H9 (cell line): ENCODE results near the gene PTEN. TPM values are rescaled to one million over a fixed set of nuclear protein-coding genes. Genes with fewer than 3 reads are reported as not detected.
"Not testable (repeated sequence)": the region's sequence is repeated elsewhere in the genome, so short reads cannot be mapped to it uniquely, and the experiment has no call there.

ENCODE experiments used
- DNase-seq: peaks from one replicate; pipeline ENCODE4 v3.0.0-alpha.2; 2017
- H2AFZ ChIP-seq: one replicate; pipeline ENCODE4 v1.6.1; 2013; ENCODE audit warnings: mild to moderate bottlenecking, low read length, control low read depth, moderate library complexity
- H2AK5ac ChIP-seq: 2 replicates; pipeline ENCODE4 v1.6.1; 2013; ENCODE audit warnings: low read length, control low read depth, mixed read lengths; ENCODE audit not compliant: insufficient read length
- H2BK120ac ChIP-seq: one replicate; pipeline ENCODE4 v1.6.1; 2013; ENCODE audit warnings: low read depth, mild to moderate bottlenecking, low read length, control low read depth, inconsistent platforms; ENCODE audit not compliant: poor library complexity, severe bottlenecking
- H2BK12ac ChIP-seq: 2 replicates; pipeline ENCODE4 v1.6.1; 2013; ENCODE audit warnings: low read length, control low read depth, mixed read lengths, low read depth; ENCODE audit not compliant: insufficient read length
- H2BK15ac ChIP-seq: 2 replicates; pipeline ENCODE4 v1.6.1; 2013; ENCODE audit warnings: low read depth, low read length, control low read depth
- H2BK20ac ChIP-seq: one replicate; pipeline ENCODE4 v1.6.1; 2013; ENCODE audit warnings: low read depth, mild to moderate bottlenecking, low read length, control low read depth, inconsistent platforms; ENCODE audit not compliant: poor library complexity, severe bottlenecking
- H2BK5ac ChIP-seq: 2 replicates; pipeline ENCODE4 v1.6.1; 2013; ENCODE audit warnings: low read length, control low read depth, mixed read lengths; ENCODE audit not compliant: insufficient read length
- H3K14ac ChIP-seq: 2 replicates; pipeline ENCODE4 v1.6.1; 2013; ENCODE audit warnings: low read length, control low read depth; ENCODE audit not compliant: insufficient read depth
- H3K18ac ChIP-seq: 2 replicates; pipeline ENCODE4 v1.6.1; 2013; ENCODE audit warnings: low read depth, mild to moderate bottlenecking, mixed read lengths, low read length, control low read depth; ENCODE audit not compliant: insufficient read length
- H3K23ac ChIP-seq: 2 replicates; pipeline ENCODE4 v1.6.1; 2013; ENCODE audit warnings: low read length, control low read depth, mixed read lengths, low read depth; ENCODE audit not compliant: insufficient read length
- H3K23me2 ChIP-seq: 2 replicates; pipeline ENCODE4 v1.6.1; 2013; ENCODE audit warnings: low read depth, mild to moderate bottlenecking, mixed read lengths, low read length, control low read depth; ENCODE audit not compliant: insufficient read length, poor library complexity, severe bottlenecking
- H3K27ac ChIP-seq: 2 replicates; pipeline ENCODE4 v1.5.1; 2013; ENCODE audit warnings: low read length, control low read depth, mixed read lengths, low read depth; ENCODE audit not compliant: insufficient read length
- H3K27me3 ChIP-seq: 2 replicates; pipeline ENCODE4 v1.6.1; 2013; ENCODE audit warnings: low read length, control low read depth, inconsistent platforms; ENCODE audit not compliant: insufficient read depth
- H3K4ac ChIP-seq: 2 replicates; pipeline ENCODE4 v1.6.1; 2013; ENCODE audit warnings: low read depth, mild to moderate bottlenecking, control low read depth, inconsistent platforms, low read length, moderate library complexity
- H3K4me1 ChIP-seq: 2 replicates; pipeline ENCODE4 v1.6.1; 2013; ENCODE audit warnings: low read length, control low read depth, inconsistent platforms; ENCODE audit not compliant: insufficient read depth
- H3K4me2 ChIP-seq: 2 replicates; pipeline ENCODE4 v1.6.1; 2013; ENCODE audit warnings: low read length, control low read depth, mixed read lengths; ENCODE audit not compliant: insufficient read length, insufficient read depth
- H3K56ac ChIP-seq: 2 replicates; pipeline ENCODE4 v1.6.1; 2013; ENCODE audit warnings: low read depth, mild to moderate bottlenecking, mixed read lengths, low read length, control low read depth; ENCODE audit not compliant: insufficient read length
- H3K79me1 ChIP-seq: 2 replicates; pipeline ENCODE4 v1.6.1; 2013; ENCODE audit warnings: low read depth, mild to moderate bottlenecking, moderate library complexity, low read length, control low read depth, inconsistent platforms; ENCODE audit not compliant: insufficient read depth, poor library complexity, severe bottlenecking
- H3K79me2 ChIP-seq: 2 replicates; pipeline ENCODE4 v1.6.1; 2013; ENCODE audit warnings: low read length, control low read depth, inconsistent platforms; ENCODE audit not compliant: insufficient read depth
- H3K9ac ChIP-seq: 2 replicates; pipeline ENCODE4 v1.6.1; 2013; ENCODE audit warnings: low read length, control low read depth, mixed read lengths; ENCODE audit not compliant: insufficient read length; ENCODE audit errors: extremely low read depth
- H3K9me3 ChIP-seq: one replicate; pipeline ENCODE4 v1.6.1; 2013; ENCODE audit warnings: low read depth, low read length, inconsistent platforms; ENCODE audit not compliant: control insufficient read depth
- H3T11ph ChIP-seq: one replicate; pipeline ENCODE4 v1.6.1; 2013; ENCODE audit warnings: mild to moderate bottlenecking, low read length, control low read depth, inconsistent platforms
- H4K20me1 ChIP-seq: one replicate; pipeline ENCODE4 v1.6.1; 2013; ENCODE audit not compliant: control insufficient read depth, insufficient read length, insufficient read depth
- H4K5ac ChIP-seq: 2 replicates; pipeline ENCODE4 v1.6.1; 2013; ENCODE audit warnings: low read depth, mild to moderate bottlenecking, mixed read lengths, low read length, control low read depth; ENCODE audit not compliant: insufficient read length
- H4K8ac ChIP-seq: replicated peaks from 2 replicates; pipeline ENCODE4 v1.6.1; 2013; ENCODE audit warnings: low read length, control low read depth, mixed read lengths, low read depth; ENCODE audit not compliant: insufficient read length
- H4K91ac ChIP-seq: 2 replicates; pipeline ENCODE4 v1.6.1; 2013; ENCODE audit warnings: low read depth, mild to moderate bottlenecking, moderate library complexity, mixed read lengths, low read length, control low read depth; ENCODE audit not compliant: insufficient read length
- H3K27ac Mint-ChIP-seq, 3 experiments: 2 replicates in 2 of 3; 3 replicates in 1 of 3; pipeline ENCODE4 v1.8.0; 2020 to 2021; ENCODE audit warnings: mixed read lengths in 3 of 3, mild to moderate bottlenecking in 1 of 3, moderate library complexity in 1 of 3
- H3K27me3 Mint-ChIP-seq: 2 replicates; pipeline ENCODE4 v1.8.0; 2021; ENCODE audit warnings: low read depth, mild to moderate bottlenecking, moderate library complexity, mixed read lengths
- H3K36me3 Mint-ChIP-seq, 3 experiments: 2 replicates in 2 of 3; 3 replicates in 1 of 3; pipeline ENCODE4 v1.8.0; 2020 to 2021; ENCODE audit warnings: low read depth in 3 of 3, mixed read lengths in 3 of 3; ENCODE audit not compliant: insufficient read depth in 1 of 3
- H3K4me1 Mint-ChIP-seq, 2 experiments: 2 replicates each; pipeline ENCODE4 v1.8.0; 2020; ENCODE audit warnings: mixed read lengths in 2 of 2
- H3K4me3 Mint-ChIP-seq, 2 experiments: 2 replicates in 1 of 2; 3 replicates in 1 of 2; pipeline ENCODE4 v1.8.0; 2020 to 2021; ENCODE audit warnings: mild to moderate bottlenecking in 2 of 2, mixed read lengths in 2 of 2, moderate library complexity in 1 of 2
- H3K9me3 Mint-ChIP-seq, 2 experiments: 2 replicates in 1 of 2; 3 replicates in 1 of 2; pipeline ENCODE4 v1.8.0; 2020; ENCODE audit warnings: mild to moderate bottlenecking in 2 of 2, mixed read lengths in 2 of 2, moderate library complexity in 1 of 2
- WGBS: extraction: QIAGEN DNeasy Blood & Tissue Kit; methylation state at CpG from one replicate; pipeline ENCODE4 v1.1.7; 2013; ENCODE audit warnings: missing lambda C conversion rate, low lambda C conversion rate, mixed read lengths; ENCODE audit not compliant: insufficient read length; ENCODE audit errors: extremely low coverage; 5-methylcytosine and 5-hydroxymethylcytosine counted together
- total RNA-seq: library from RNA; stranded (reverse); gene quantifications from 2 replicates; pipeline ENCODE4 v1.2.1, GENCODE V29; 2021

The PTEN gene
- total RNA-seq, 1 experiment from 2014 or later, result 52.8 TPM

- not testable (repeated sequence) for H2BK15ac ChIP-seq, H3K4me2 ChIP-seq, H2BK12ac ChIP-seq, H3K4me1 ChIP-seq, H3K27me3 ChIP-seq, H3K4me3 Mint-ChIP-seq, H3K9ac ChIP-seq, H3T11ph ChIP-seq, H2BK5ac ChIP-seq, H4K8ac ChIP-seq, H3K4me1 Mint-ChIP-seq, H3K36me3 Mint-ChIP-seq, H4K20me1 ChIP-seq, H3K27me3 Mint-ChIP-seq, H3K79me1 ChIP-seq, H2BK20ac ChIP-seq, H3K56ac ChIP-seq, H3K27ac Mint-ChIP-seq, H2AFZ ChIP-seq, H3K79me2 ChIP-seq, H3K14ac ChIP-seq, H2BK120ac ChIP-seq, H3K27ac ChIP-seq, H4K5ac ChIP-seq, H4K91ac ChIP-seq, H3K23me2 ChIP-seq, H3K4ac ChIP-seq, H3K18ac ChIP-seq, DNase-seq, H3K23ac ChIP-seq, H3K9me3 Mint-ChIP-seq, H2AK5ac ChIP-seq, H3K9me3 ChIP-seq
- no CpG with 5 or more reads among the region's 4 CpGs for WGBS
Measured at GRCh38 chr10:87855665-87856064, 7.8 kb upstream of the PTEN start.
